Stimulated activated CD8-positive, alpha-beta memory T cell treated with anti-CD3 and anti-CD28 coated beads, Interleukin-12 subunit alpha, Interleukin-12 subunit beta, amount 100 ng/mL, for 4 hours (primary cell): ENCODE data around the gene OOSP4A.
"Not testable (repeated sequence)": the region's sequence is repeated elsewhere in the genome, so short reads cannot be mapped to it uniquely, and the experiment has no call there.

Experiments
- DNase-seq: peaks from one replicate; pipeline ENCODE4 v3.0.0-alpha.2; 2020; ENCODE audit warnings: low read depth

OOSP4A gene

GRCh38 chr11:59981106-59981770 lies 17.4 kb downstream of the OOSP4A start:
- no peak for DNase-seq

DNA sequence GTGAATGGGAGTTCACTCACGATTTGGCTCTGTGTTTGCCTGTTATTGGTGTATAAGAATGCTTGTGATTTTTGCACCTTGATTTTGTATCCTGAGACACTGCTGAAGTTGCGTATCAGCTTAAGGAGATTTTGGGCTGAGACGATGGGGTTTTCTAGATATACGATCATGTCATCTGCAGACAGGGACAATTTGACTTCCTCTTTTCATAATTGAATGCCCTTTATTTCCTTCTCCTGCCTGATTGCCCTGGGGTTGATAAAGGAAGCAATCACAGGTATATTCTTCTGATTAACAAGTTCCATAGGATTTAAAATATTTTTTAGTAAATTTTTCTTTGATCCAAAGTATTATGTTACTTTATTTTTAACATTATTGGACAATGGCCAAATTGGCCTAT lies 18.2 kb downstream of the OOSP4A start:
- DNase-seq = not testable (repeated sequence)

DNA sequence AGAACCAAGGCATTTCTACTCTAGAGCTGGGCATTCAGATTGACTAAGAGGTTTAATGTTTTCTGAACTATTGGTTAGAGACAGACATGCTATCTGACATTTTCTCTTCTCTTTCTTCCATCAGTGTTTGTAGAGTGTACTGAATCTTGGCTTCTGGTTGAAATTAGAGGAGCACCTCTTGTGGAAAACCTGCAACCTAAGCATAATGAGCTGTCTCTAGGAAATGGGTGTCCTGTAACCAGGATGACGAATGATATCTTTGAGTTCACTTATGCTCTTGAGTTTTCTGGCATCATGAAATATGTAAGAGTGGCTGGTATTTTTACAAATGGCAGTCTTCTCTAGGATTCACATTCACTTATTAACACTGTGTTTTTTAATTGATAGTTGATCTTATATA lies 19.4 kb downstream of the OOSP4A start:
- DNase-seq = no peak

GRCh38 chr11:59984368-59984767 lies 20.5 kb downstream of the OOSP4A start:
- no peak for DNase-seq

DNA sequence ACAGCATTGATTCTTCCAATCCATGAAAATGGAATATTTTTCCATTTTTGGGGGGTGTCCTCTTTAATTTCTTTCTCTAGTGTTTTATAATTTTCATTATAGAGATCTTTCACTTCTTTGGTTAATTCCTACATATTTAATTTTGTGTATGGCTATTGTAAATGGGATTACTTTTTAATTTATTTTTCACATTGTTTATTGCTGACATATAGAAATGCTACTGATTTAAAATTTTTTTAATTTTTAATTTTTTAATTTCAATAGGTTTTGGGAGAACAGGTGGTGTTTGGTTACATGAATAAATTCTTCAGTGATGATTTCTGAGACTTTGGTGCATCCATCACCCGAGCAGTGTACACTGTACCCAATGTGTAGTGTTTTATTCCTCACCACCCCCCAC lies 26.6 kb downstream of the OOSP4A start:
- no peak for DNase-seq

DNA sequence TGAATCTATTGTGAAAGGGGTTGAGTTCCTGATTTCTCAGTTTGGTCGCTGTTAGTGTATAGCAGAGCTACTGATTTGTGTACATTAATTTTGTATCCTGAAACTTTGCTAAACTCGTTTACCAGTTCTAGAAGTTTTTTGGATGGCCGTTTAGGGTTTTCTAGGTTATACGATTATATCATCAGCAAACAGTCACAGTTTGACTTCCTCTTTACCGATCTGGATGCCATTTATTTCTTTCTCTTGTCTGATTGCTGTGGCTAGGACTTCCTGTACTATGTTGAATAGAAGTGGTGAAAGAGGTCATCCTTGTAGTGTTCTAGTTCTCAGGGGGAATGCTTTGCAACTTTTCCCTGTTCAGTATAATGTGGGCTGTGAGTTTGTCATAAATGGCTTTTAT lies 28.6 kb downstream of the OOSP4A start:
- DNase-seq = no peak

GRCh38 chr11:59997800-59998199 lies 34.0 kb downstream of the OOSP4A start:
- no peak for DNase-seq

- no peak for DNase-seq
Measured at GRCh38 chr11:59999691-60000090, 35.9 kb downstream of the OOSP4A start.

DNA sequence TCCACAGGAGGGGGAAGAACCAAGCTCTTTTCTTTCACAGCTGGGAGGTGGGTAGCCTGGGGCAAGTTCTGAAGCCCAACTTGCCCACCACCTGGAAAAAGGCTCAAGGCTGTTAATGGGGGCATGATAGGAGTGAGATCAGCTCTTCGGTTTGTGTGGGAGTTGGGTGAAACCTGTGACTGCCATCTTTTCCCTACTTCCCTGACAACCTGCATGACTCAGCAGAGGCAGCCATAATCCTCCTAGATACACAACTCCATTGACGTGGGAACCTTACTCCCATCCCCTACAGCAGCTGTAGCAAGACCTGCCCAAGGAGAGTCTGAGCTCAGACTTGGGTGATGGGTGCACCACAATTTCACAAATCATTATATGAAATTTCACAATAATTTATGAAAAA lies 39.9 kb downstream of the OOSP4A start:
- DNase-seq = no peak

DNA sequence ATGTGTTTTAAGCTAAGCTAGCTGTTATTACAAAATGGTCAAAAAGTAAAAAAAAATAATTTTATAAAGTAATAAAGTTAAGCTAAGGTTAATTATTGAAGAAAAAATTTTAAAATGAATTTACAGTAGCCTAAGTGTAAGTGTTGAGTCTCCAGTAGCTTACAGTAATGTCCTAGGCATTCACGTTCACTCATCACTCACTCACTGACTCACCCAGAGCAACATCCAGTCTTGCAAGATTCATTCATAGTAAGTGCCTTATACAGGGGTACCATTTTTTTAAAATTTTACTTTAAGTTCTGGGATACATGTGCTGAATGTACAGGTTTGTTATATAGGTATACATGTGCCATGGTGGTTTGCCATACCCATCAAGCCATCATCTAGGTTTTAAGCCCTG lies 41.5 kb downstream of the OOSP4A start:
- no peak for DNase-seq

DNA sequence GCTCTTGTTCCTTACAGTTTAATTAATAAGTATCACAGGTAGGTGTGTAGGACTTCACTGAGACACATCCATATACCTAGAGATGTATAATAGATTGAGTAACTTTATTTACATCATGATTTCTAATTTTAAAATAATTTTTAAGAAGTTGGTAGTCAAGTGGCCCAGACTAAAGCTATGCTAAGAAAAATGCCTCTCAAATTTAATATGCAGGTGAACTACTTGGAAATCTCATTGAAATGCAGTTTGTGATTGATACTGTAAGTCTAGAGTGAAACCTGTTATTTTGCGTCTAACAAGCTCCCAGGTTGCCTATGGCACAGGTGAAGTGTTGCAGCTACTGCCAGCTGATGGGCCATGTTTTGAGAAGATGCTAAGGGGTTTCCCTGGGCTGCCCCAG lies 53.0 kb downstream of the OOSP4A start, which contains the start of gene OOSP4B:
Gene OOSP4B, plus strand, starts transcription at position 301 of the 400 bp plus-strand sequence.
- no peak for DNase-seq

GRCh38 chr11:60018058-60018457 lies 54.2 kb downstream of the OOSP4A start:
- no peak for DNase-seq
